OCI-LY7 (cell line): ENCODE data around the gene LSMEM2. TPM values are rescaled to one million over a fixed set of nuclear protein-coding genes. Genes with fewer than 3 reads are reported as not detected.

Experiments used
- BruUV-seq: library from RNA; stranded (reverse); fragments of 400-500 nt; replicated peaks from 2 replicates; lab custom pipeline; 2021; lab: Mats Ljungman, UMichigan
- CTCF ChIA-PET: fragments of 300-600 bp; sonication (Branson Sonifier 250); formaldehyde crosslinking; loops from one replicate; lab custom pipeline; 2022; ENCODE audit warnings: antibody characterized with exemption; ENCODE audit not compliant: unreplicated experiment; lab: Charles Lee
- POLR2A ChIA-PET: fragments of 300-600 bp; sonication (Branson Sonifier 250); formaldehyde crosslinking; loops from one replicate; lab custom pipeline; 2022; ENCODE audit warnings: antibody characterized with exemption; lab: Charles Lee
- DNase-seq: peaks from one replicate; pipeline ENCODE4 v3.0.0-alpha.2; 2015; ENCODE audit warnings: low spot score
- H2AFZ ChIP-seq: fragments of 200-600 bp; sonication (generic), shearing (Covaris generic); 2 replicates; pipeline ENCODE4 v1.6.1; 2014; ENCODE audit warnings: mild to moderate bottlenecking, antibody characterized with exemption, low read length, moderate library complexity
- H3K27ac ChIP-seq: fragments of 200-600 bp; sonication (generic); 2 replicates; pipeline ENCODE4 v1.5.1; 2014; ENCODE audit warnings: mixed run types, low read depth, mild to moderate bottlenecking, moderate library complexity, low read length, inconsistent platforms; ENCODE audit not compliant: poor library complexity, severe bottlenecking
- H3K36me3 ChIP-seq: fragments of 200-600 bp; sonication (generic); 2 replicates; pipeline ENCODE4 v1.6.1; 2014; ENCODE audit warnings: mild to moderate bottlenecking, antibody characterized with exemption, low read length, moderate library complexity, mixed read lengths; ENCODE audit not compliant: insufficient read depth
- H3K4me1 ChIP-seq: fragments of 200-600 bp; sonication (generic); 2 replicates; pipeline ENCODE4 v1.5.1; 2014; ENCODE audit warnings: mild to moderate bottlenecking, low read length; ENCODE audit not compliant: insufficient read depth, poor library complexity, severe bottlenecking
- H3K4me2 ChIP-seq: fragments of 200-600 bp; sonication (generic); 2 replicates; pipeline ENCODE4 v1.6.1; 2014; ENCODE audit warnings: mild to moderate bottlenecking, low read length
- H3K4me3 ChIP-seq: fragments of 200-600 bp; sonication (generic); 2 replicates; pipeline ENCODE4 v1.5.1; 2014; ENCODE audit warnings: mild to moderate bottlenecking, low read depth, low read length; ENCODE audit not compliant: poor library complexity, severe bottlenecking
- H3K79me2 ChIP-seq: fragments of 200-600 bp; sonication (generic); 2 replicates; pipeline ENCODE4 v1.6.1; 2016; ENCODE audit warnings: low read depth, mild to moderate bottlenecking, low read length, moderate library complexity, mixed read lengths; ENCODE audit not compliant: insufficient read depth
- H3K9me2 ChIP-seq: fragments of 200-600 bp; sonication (generic); 2 replicates; pipeline ENCODE4 v1.6.1; 2016; ENCODE audit warnings: mild to moderate bottlenecking, low read length, mixed read lengths; ENCODE audit not compliant: insufficient read depth
- H3K9me3 ChIP-seq: fragments of 200-600 bp; sonication (generic); 2 replicates; pipeline ENCODE4 v1.6.1; 2014; ENCODE audit warnings: mild to moderate bottlenecking, mixed run types, low read length, mixed read lengths
- H4K20me1 ChIP-seq: fragments of 200-600 bp; sonication (generic); 2 replicates; pipeline ENCODE4 v1.6.1; 2014; ENCODE audit warnings: mild to moderate bottlenecking, antibody characterized with exemption, low read length, moderate library complexity, mixed read lengths; ENCODE audit not compliant: insufficient read depth
- CTCF ChIP-seq: fragments of 200-600 bp; sonication (generic); conservative IDR thresholded peaks from 2 replicates; pipeline ENCODE4 v1.5.1; 2014; ENCODE audit warnings: mild to moderate bottlenecking, antibody characterized with exemption, low read length, moderate library complexity, mixed read lengths
- EZH2phosphoT487 ChIP-seq: fragments of 200-600 bp; sonication (generic); IDR thresholded peaks from 2 replicates; pipeline ENCODE4 v1.6.1; 2018; ENCODE audit warnings: low read depth, borderline replicate concordance, mild to moderate bottlenecking, mixed run types, antibody characterized with exemption, low read length, moderate library complexity, mixed read lengths
- intact Hi-C: fragments of 100-400 bp; cut with micrococcal nuclease; formaldehyde crosslinking; loops from one replicate; pipeline ENCODE4 v1.10.0; 2022; ENCODE audit not compliant: unreplicated experiment
- total RNA-seq, 2 experiments: library from RNA; depleted of rRNA in 1 of 2; stranded (reverse); fragments of >200 nt in 1 of 2; shearing (Covaris generic) in 1 of 2; gene quantifications; 2 replicates each; pipeline ENCODE4 v1.2.3, GENCODE V29; 2014 to 2022

The LSMEM2 gene
- total RNA-seq, 2 experiments from 2014 or later: not detected

GRCh38 chr3:50327129-50327528 lies 48.2 kb downstream of the LSMEM2 start:
- no peaks in the 10 kb centered on the region for H3K9me3 ChIP-seq
- TF ChIP-seq EZH2phosphoT487: no peak
- TF ChIP-seq CTCF: no peak
- H4K20me1 ChIP-seq: no peaks in the 10 kb centered on the region
- H2AFZ ChIP-seq: no peak overlapping the region
- no peak overlapping the region for H3K27ac ChIP-seq
- no peaks in the 10 kb centered on the region for H3K9me2 ChIP-seq
- CTCF ChIA-PET: interaction anchor here (0.6 kb wide), 1 partner anchor 132 kb away, joined by 3 read pairs; no protein-coding TSS in a partner anchor
- intact Hi-C loops: no loop called here
- peak overlapping the region; percentile 71 for H3K4me2 ChIP-seq
- BruUV-seq: no TSS peak
- H3K4me1 ChIP-seq: peaks cover 14% of the 10 kb centered on the region
- H3K36me3 ChIP-seq: peaks cover 48% of the 10 kb centered on the region
- POLR2A ChIA-PET: interaction anchor here (1.1 to 2.7 kb wide), 5 partner anchors 10 to 1173 kb away, joined by 4 to 28 read pairs (median 4); partner anchors contain the start of genes DCAF1, GNAI2, HYAL3 and NAA80
- peaks cover 12% of the 10 kb centered on the region; the same call in 1 of the 2 replicates for H3K79me2 ChIP-seq
- peak overlapping the region; percentile 88 for H3K4me3 ChIP-seq
- DNase-seq: no peak

- no TSS peak for BruUV-seq
- peaks cover 57% of the 10 kb centered on the region for H3K36me3 ChIP-seq
- intact Hi-C loops: no loop called here
- peak within 1 kb of the TSS; percentile 88 for H3K4me3 ChIP-seq
- peaks cover 17% of the 10 kb centered on the region; the same call in 1 of the 2 replicates for H3K79me2 ChIP-seq
- peak; percentile 99 for DNase-seq
- H3K27ac ChIP-seq: peak within 1 kb of the TSS; percentile 26
- peak within 1 kb of the TSS; percentile 71 for H3K4me2 ChIP-seq
- TF ChIP-seq EZH2phosphoT487: no peak
- no peak for TF ChIP-seq CTCF
- ChIA-PET CTCF (interaction anchor here (0.6 to 1.0 kb wide), 4 partner anchors 29 to 610 kb away, joined by 3 to 4 read pairs (median 3); partner anchors contain the start of genes HYAL3 and NAA80), POLR2A (interaction anchor here (1.1 to 2.7 kb wide), 5 partner anchors 9 to 1172 kb away, joined by 4 to 28 read pairs (median 4); partner anchors contain the start of genes DCAF1, GNAI2, HYAL3 and NAA80)
- H3K9me3 ChIP-seq: no peaks in the 10 kb centered on the region
- no peaks in the 10 kb centered on the region for H3K9me2 ChIP-seq
- peak within 1 kb of the TSS; percentile 10; the same call in 1 of the 2 replicates for H2AFZ ChIP-seq
- H4K20me1 ChIP-seq: no peaks in the 10 kb centered on the region
- peaks cover 12% of the 10 kb centered on the region for H3K4me1 ChIP-seq
These were observed 49.2 kb downstream of the LSMEM2 start, which contains the start of gene TUSC2 for GRCh38 chr3:50327943-50328691. Gene TUSC2 (minus strand): TSS chr3:50328223. CDS start chr3:50328099, 124 bp downstream.

GRCh38 chr3:50330330-50330729 lies 51.4 kb downstream of the LSMEM2 start:
- Histone ChIP-seq H2AFZ (no peak overlapping the region), H3K9me2 (no peaks in the 10 kb centered on the region), H3K9me3 (no peaks in the 10 kb centered on the region), H3K4me3 (no peak overlapping the region), H3K4me2 (no peak overlapping the region), H4K20me1 (peaks cover 5% of the 10 kb centered on the region; the same call in 1 of the 2 replicates), H3K4me1 (peaks cover 34% of the 10 kb centered on the region), H3K79me2 (peaks cover 40% of the 10 kb centered on the region), H3K27ac (no peak overlapping the region), H3K36me3 (peaks cover 65% of the 10 kb centered on the region)
- DNase-seq: no peak
- intact Hi-C loops: no loop called here
- BruUV-seq: no TSS peak
- POLR2A ChIA-PET: no interaction called here
- CTCF ChIA-PET: no interaction called here
- TF ChIP-seq CTCF (no peak), EZH2phosphoT487 (no peak)
